ENCODE measurements around the gene CTNND2.

CTNND2 gene

DNA sequence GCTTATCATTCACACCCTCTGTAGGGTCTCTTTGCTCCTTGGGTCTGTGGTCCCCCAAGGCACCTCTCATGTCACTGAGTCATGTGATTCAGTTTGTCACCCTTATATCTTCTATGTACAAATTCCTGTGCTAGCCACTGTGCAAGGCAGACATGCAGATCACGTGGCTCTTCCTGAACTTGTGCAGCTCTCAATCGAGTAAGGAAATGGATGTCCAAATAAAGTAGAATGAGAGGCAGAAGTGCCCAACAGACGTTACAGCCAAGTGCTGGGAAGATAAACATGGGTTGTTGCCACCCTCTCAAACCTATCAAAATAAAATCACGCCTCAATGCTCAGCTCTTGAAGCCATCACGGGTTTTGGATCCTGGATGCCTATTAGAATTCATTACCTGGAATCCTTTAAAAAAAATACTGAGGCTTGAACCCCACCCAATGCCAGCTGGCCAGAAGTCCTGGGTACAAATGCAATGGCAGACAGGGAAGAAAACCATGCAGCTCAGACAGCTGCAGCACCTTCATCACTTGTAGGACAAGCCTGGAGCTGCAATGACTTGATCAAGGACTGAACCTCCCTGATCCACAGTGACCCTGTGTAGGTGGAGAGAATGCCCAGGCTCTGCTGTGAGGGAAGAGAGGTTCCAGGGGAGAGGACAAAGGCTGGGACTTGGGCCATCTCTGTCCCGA lies 914.5 kb downstream of the CTNND2 start:
- WGBS, 2 experiments = 92 to 94% methylated on average over 6 of the region's 6 CpGs
- no peaks in the 10 kb centered on the region for H3K27me3 ChIP-seq (ENCODE audit: control insufficient read depth, insufficient read depth, low read length, poor library complexity, severe bottlenecking)

DNA sequence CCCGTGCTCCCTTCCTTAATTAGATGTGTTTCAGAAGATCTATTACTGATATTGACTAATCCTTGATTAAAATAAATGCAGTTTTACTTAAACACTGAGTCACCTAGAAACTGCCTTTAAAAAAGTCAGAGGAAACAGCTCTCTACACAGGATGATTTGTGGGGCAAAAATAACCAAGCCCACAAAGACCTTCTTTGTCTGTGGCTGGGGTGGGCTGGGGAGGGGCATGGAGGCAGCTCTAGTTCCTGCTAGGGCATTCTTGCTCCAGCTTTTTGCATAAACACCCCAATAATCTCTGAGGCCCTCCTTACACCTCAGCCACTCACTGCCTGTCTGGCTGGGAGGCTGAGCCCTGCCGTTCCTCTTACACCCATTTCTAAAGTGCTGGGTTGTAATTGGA lies 915.6 kb downstream of the CTNND2 start:
- Histone ChIP-seq H3K9me3 (ENCODE audit: control insufficient read depth, low read length) (no peaks in the 10 kb centered on the region), H3K4me3 (ENCODE audit: insufficient read depth, low read depth, low read length) (no peak overlapping the region), H3K27ac (ENCODE audit: insufficient read depth, low read depth, low read length, poor library complexity, severe bottlenecking) (no peak overlapping the region), H3K27me3 (ENCODE audit: control insufficient read depth, insufficient read depth, low read length, poor library complexity, severe bottlenecking) (no peaks in the 10 kb centered on the region), H3K4me1 (ENCODE audit: control insufficient read depth, insufficient read depth, low read length) (no peaks in the 10 kb centered on the region), H3K36me3 (ENCODE audit: control insufficient read depth, insufficient read depth, low read length) (no peaks in the 10 kb centered on the region)
- 71 to 83% methylated on average over 1 of the region's 2 CpGs for WGBS, 2 experiments

More for the DNA sequence above, 914.5 kb downstream of the CTNND2 start:
- Histone ChIP-seq H3K9me3 (ENCODE audit: control insufficient read depth, low read length) (no peaks in the 10 kb centered on the region), H3K36me3 (ENCODE audit: control insufficient read depth, insufficient read depth, low read length) (no peaks in the 10 kb centered on the region), H3K4me3 (ENCODE audit: insufficient read depth, low read depth, low read length) (no peak overlapping the region), H3K4me1 (ENCODE audit: control insufficient read depth, insufficient read depth, low read length) (no peaks in the 10 kb centered on the region), H3K27ac (ENCODE audit: insufficient read depth, low read depth, low read length, poor library complexity, severe bottlenecking) (no peak overlapping the region)

GRCh38 chr5:10987925-10988504 lies 916.2 kb downstream of the CTNND2 start:
- no peaks in the 10 kb centered on the region for H3K4me1 ChIP-seq (ENCODE audit: control insufficient read depth, insufficient read depth, low read length)
- H3K27ac ChIP-seq (ENCODE audit: insufficient read depth, low read depth, low read length, poor library complexity, severe bottlenecking) = no peak overlapping the region
- H3K9me3 ChIP-seq (ENCODE audit: control insufficient read depth, low read length) = no peaks in the 10 kb centered on the region
- 14 to 16% methylated on average over 17 of the region's 17 CpGs for WGBS, 2 experiments
- H3K27me3 ChIP-seq (ENCODE audit: control insufficient read depth, insufficient read depth, low read length, poor library complexity, severe bottlenecking) = no peaks in the 10 kb centered on the region
- no peak overlapping the region for H3K4me3 ChIP-seq (ENCODE audit: insufficient read depth, low read depth, low read length)
- no peaks in the 10 kb centered on the region for H3K36me3 ChIP-seq (ENCODE audit: control insufficient read depth, insufficient read depth, low read length)

DNA sequence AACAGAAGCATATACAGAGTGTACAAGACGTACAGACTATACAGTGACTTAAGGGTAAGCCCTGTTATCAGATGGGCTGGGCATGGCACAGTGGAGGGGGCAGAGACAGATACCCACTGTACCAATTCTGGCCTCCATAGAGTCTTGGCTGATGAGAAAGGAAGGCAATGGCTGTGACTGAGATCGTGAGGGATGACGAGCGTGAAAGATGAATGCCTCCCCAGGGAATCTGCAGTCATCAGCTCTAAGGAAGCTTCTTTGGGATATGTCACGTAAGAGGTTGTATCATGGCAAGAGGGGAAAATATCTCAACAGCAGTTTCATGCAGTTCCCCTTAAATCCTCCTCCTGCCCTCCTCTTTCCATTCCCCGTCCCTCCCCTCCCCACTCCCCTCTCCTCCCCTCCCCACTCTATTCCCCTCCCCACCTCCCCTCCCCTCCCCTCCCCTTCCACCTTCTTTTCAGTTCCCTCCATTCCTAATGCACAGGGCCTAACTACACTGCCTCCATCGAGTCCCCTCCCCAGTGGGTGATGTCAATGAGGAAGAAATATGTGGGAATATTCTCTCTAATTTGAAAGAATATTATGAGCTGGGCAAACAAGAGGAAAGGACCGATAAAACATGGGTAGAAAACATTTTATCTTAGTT lies 916.8 kb downstream of the CTNND2 start:
- 76 to 81% methylated on average over 7 to 8 of the region's 8 CpGs for WGBS, 2 experiments
- Histone ChIP-seq H3K27me3 (ENCODE audit: control insufficient read depth, insufficient read depth, low read length, poor library complexity, severe bottlenecking) (no peaks in the 10 kb centered on the region), H3K9me3 (ENCODE audit: control insufficient read depth, low read length) (no peaks in the 10 kb centered on the region), H3K4me1 (ENCODE audit: control insufficient read depth, insufficient read depth, low read length) (no peaks in the 10 kb centered on the region), H3K4me3 (ENCODE audit: insufficient read depth, low read depth, low read length) (no peak overlapping the region), H3K36me3 (ENCODE audit: control insufficient read depth, insufficient read depth, low read length) (no peaks in the 10 kb centered on the region), H3K27ac (ENCODE audit: insufficient read depth, low read depth, low read length, poor library complexity, severe bottlenecking) (no peak overlapping the region)

DNA sequence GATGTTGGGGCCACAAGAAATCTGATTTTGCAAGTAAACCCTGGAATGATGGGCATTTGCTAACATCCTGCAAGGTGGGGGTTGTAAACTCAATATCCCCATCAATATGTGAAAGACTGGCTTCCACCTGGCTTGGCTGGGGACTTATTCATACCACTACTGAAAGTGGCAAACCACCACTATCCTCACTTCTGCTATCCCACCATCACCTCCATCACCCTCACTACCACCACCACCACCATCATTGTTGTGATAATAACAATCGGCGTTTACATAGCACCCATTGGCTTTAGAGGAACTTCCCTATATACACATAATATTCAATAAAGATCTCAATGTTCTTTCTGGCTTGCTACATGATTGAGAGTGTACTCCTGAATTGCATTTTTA lies 918.5 kb downstream of the CTNND2 start:
- WGBS, 2 experiments = 89 to 98% methylated on average over 2 of the region's 2 CpGs
- Histone ChIP-seq H3K4me3 (ENCODE audit: insufficient read depth, low read depth, low read length) (no peak overlapping the region), H3K27ac (ENCODE audit: insufficient read depth, low read depth, low read length, poor library complexity, severe bottlenecking) (no peak overlapping the region), H3K4me1 (ENCODE audit: control insufficient read depth, insufficient read depth, low read length) (no peaks in the 10 kb centered on the region), H3K9me3 (ENCODE audit: control insufficient read depth, low read length) (no peaks in the 10 kb centered on the region), H3K27me3 (ENCODE audit: control insufficient read depth, insufficient read depth, low read length, poor library complexity, severe bottlenecking) (no peaks in the 10 kb centered on the region), H3K36me3 (ENCODE audit: control insufficient read depth, insufficient read depth, low read length) (no peaks in the 10 kb centered on the region)

GRCh38 chr5:10985091-10985720 lies 919.0 kb downstream of the CTNND2 start:
- Histone ChIP-seq H3K27me3 (ENCODE audit: control insufficient read depth, insufficient read depth, low read length, poor library complexity, severe bottlenecking) (no peaks in the 10 kb centered on the region), H3K4me3 (ENCODE audit: insufficient read depth, low read depth, low read length) (no peak overlapping the region), H3K9me3 (ENCODE audit: control insufficient read depth, low read length) (no peaks in the 10 kb centered on the region), H3K4me1 (ENCODE audit: control insufficient read depth, insufficient read depth, low read length) (no peaks in the 10 kb centered on the region), H3K27ac (ENCODE audit: insufficient read depth, low read depth, low read length, poor library complexity, severe bottlenecking) (no peak overlapping the region), H3K36me3 (ENCODE audit: control insufficient read depth, insufficient read depth, low read length) (no peaks in the 10 kb centered on the region)
- 92 to 95% methylated on average over 4 of the region's 4 CpGs for WGBS, 2 experiments

GRCh38 chr5:10984021-10984715 lies 920.1 kb downstream of the CTNND2 start:
- Histone ChIP-seq H3K36me3 (ENCODE audit: control insufficient read depth, insufficient read depth, low read length) (no peaks in the 10 kb centered on the region), H3K27me3 (ENCODE audit: control insufficient read depth, insufficient read depth, low read length, poor library complexity, severe bottlenecking) (no peaks in the 10 kb centered on the region), H3K4me1 (ENCODE audit: control insufficient read depth, insufficient read depth, low read length) (no peaks in the 10 kb centered on the region), H3K4me3 (ENCODE audit: insufficient read depth, low read depth, low read length) (no peak overlapping the region), H3K9me3 (ENCODE audit: control insufficient read depth, low read length) (no peaks in the 10 kb centered on the region), H3K27ac (ENCODE audit: insufficient read depth, low read depth, low read length, poor library complexity, severe bottlenecking) (no peak overlapping the region)
- WGBS, 2 experiments = 92 to 94% methylated on average over 10 of the region's 10 CpGs

DNA sequence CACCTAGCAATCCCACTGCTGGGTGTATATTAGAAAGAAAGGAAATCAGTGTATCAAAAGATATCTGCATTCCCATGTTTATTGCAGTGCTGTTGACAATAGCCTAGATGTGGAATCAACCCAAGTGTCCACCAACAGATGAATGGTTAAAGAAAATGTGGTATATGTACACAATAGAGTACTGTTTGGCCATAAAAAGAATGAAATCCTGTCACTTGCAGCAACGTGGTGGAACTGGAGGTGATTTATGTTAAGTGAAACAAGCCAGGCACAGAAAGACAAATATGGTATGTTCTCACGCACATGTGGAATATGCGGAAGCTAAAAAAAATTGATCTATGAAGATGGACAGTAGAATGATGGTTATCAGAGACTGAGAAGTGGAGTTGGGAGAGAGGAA lies 921.6 kb downstream of the CTNND2 start:
- no peaks in the 10 kb centered on the region for H3K4me1 ChIP-seq (ENCODE audit: control insufficient read depth, insufficient read depth, low read length)
- WGBS, 2 experiments = 91 to 93% methylated on average over 3 of the region's 3 CpGs

DNA sequence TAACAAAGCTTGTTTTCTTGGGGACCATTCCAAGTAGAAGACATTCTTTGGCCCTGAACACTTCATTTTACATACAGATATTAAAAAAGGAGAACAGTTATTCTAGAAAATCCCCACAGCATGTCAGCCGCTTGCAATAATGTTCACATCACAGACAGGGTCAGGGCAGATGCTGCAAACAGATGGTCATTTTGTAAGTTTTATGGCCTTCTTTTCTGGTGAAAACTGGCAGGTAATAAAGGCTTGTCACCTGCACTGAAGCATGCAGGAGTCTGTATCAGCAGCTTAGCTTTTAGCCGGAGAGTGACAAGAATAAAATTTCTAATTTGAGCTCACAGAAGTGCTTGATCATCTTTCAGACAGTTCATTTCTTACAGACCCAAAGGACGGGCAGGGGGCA lies 922.3 kb downstream of the CTNND2 start:
- no peaks in the 10 kb centered on the region for H3K9me3 ChIP-seq (ENCODE audit: control insufficient read depth, low read length)
- H3K36me3 ChIP-seq (ENCODE audit: control insufficient read depth, insufficient read depth, low read length) = no peaks in the 10 kb centered on the region
- no peak overlapping the region for H3K27ac ChIP-seq (ENCODE audit: insufficient read depth, low read depth, low read length, poor library complexity, severe bottlenecking)
- no peaks in the 10 kb centered on the region for H3K4me1 ChIP-seq (ENCODE audit: control insufficient read depth, insufficient read depth, low read length)
- WGBS, 2 experiments = 94 to 95% methylated on average over 3 of the region's 3 CpGs
- no peaks in the 10 kb centered on the region for H3K27me3 ChIP-seq (ENCODE audit: control insufficient read depth, insufficient read depth, low read length, poor library complexity, severe bottlenecking)
- H3K4me3 ChIP-seq (ENCODE audit: insufficient read depth, low read depth, low read length) = no peak overlapping the region

More for the DNA sequence above, 921.6 kb downstream of the CTNND2 start:
- Histone ChIP-seq H3K36me3 (ENCODE audit: control insufficient read depth, insufficient read depth, low read length) (no peaks in the 10 kb centered on the region), H3K27me3 (ENCODE audit: control insufficient read depth, insufficient read depth, low read length, poor library complexity, severe bottlenecking) (no peaks in the 10 kb centered on the region), H3K27ac (ENCODE audit: insufficient read depth, low read depth, low read length, poor library complexity, severe bottlenecking) (no peak overlapping the region), H3K9me3 (ENCODE audit: control insufficient read depth, low read length) (no peaks in the 10 kb centered on the region), H3K4me3 (ENCODE audit: insufficient read depth, low read depth, low read length) (no peak overlapping the region)

DNA sequence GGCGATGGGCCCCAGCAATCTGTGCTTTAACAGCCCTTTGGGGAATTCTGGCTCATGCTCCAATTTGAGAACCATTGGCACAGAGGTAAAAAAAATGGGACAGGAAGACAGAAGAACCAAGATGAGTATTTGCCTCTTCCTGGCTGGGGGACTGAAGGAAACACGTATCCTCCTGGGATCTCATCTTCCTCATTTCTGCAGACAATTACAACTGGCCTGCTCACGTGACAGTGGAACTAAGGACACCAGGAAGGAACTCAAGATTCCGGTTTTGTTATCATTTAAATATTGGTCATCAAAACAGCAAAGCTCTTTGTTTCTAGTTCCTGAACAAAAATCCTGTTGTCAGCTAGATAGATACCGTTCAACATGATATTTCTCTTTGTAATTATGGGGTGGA lies 927.2 kb downstream of the CTNND2 start:
- Histone ChIP-seq H3K4me3 (ENCODE audit: insufficient read depth, low read depth, low read length) (no peak overlapping the region), H3K36me3 (ENCODE audit: control insufficient read depth, insufficient read depth, low read length) (peaks cover 5% of the 10 kb centered on the region), H3K4me1 (ENCODE audit: control insufficient read depth, insufficient read depth, low read length) (no peaks in the 10 kb centered on the region), H3K27me3 (ENCODE audit: control insufficient read depth, insufficient read depth, low read length, poor library complexity, severe bottlenecking) (no peaks in the 10 kb centered on the region), H3K9me3 (ENCODE audit: control insufficient read depth, low read length) (no peaks in the 10 kb centered on the region), H3K27ac (ENCODE audit: insufficient read depth, low read depth, low read length, poor library complexity, severe bottlenecking) (no peak overlapping the region)
- WGBS, 2 experiments = 95 to 96% methylated on average over 5 of the region's 5 CpGs
